Measurements from ENCODE around the gene OTUD5. TPM values are rescaled to one million over a fixed set of nuclear protein-coding genes. Genes with fewer than 3 reads are reported as not detected.

The OTUD5 gene
- polyA plus RNA-seq, 2 of the 4 experiments (the other 2 are of a cell fraction), result 45.9 to 57.7 TPM

DNA sequence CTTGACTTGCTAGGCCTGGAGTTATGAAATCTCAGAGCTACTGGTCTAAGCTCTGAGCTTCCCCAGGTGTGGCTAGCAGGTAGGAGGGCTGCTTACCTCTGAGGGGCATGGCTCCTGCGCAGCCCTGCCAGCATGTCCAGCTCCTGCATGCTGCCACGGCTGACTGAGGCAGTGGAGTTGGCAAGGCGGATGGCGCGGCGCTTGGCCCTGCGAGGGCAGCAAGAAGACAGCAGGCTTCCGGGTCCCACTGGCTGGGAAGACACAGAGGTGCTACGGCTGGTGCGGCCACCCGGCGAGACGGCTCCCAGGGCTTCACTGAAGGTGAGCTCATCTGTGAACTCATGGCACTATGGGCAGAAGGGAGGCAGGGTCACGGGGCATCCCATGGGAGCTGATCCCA is 8.6 kb upstream of the OTUD5 start:
- TF ChIP-seq TP53 (CRISPR knock-in tag; IDR thresholded peaks at IDR 0.05) (no peak), FOSL2 (IDR thresholded peaks at IDR 0.05) (no peak), FOSL2 (CRISPR knock-in tag; IDR thresholded peaks at IDR 0.05) (no peak), ZC3H11A (IDR thresholded peaks at IDR 0.05) (no peak), NFE2L2 (conservative IDR thresholded peaks at IDR 0.05; ENCODE audit: low read length) (no peak), RNF2 (IDR thresholded peaks at IDR 0.05; ENCODE audit: borderline replicate concordance, low read depth) (no peak), POLR2AphosphoS2 (conservative IDR thresholded peaks at IDR 0.05; ENCODE audit: low read length) (no peak), CBX8 (IDR thresholded peaks at IDR 0.05) (no peak), FOXS1 (CRISPR knock-in tag; IDR thresholded peaks at IDR 0.05) (no peak), JUNB (IDR thresholded peaks at IDR 0.05) (no peak), RCOR1 (IDR thresholded peaks at IDR 0.05; ENCODE audit: low read depth, low read length) (no peak), ZNF302 (CRISPR knock-in tag; IDR thresholded peaks at IDR 0.05) (no peak)
- TF ChIP-seq, protein P1, sequence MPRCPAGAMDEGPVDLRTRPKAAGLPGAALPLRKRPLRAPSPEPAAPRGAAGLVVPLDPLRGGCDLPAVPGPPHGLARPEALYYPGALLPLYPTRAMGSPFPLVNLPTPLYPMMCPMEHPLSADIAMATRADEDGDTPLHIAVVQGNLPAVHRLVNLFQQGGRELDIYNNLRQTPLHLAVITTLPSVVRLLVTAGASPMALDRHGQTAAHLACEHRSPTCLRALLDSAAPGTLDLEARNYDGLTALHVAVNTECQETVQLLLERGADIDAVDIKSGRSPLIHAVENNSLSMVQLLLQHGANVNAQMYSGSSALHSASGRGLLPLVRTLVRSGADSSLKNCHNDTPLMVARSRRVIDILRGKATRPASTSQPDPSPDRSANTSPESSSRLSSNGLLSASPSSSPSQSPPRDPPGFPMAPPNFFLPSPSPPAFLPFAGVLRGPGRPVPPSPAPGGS (IDR thresholded peaks at IDR 0.05), result no peak
- FAIRE-seq (no peak), ATAC-seq (no peak), DNase-seq (ENCODE audit: low read depth in 1 of 2, low spot score in 1 of 2) (no peak)
- ChIA-PET POLR2A (no interaction called here), CTCF (interaction anchor here (0.5 to 1.6 kb wide), 6 partner anchors 12 to 146 kb away, joined by 3 to 6 read pairs (median 4); no protein-coding TSS in a partner anchor)
- Histone ChIP-seq H3K27ac (no peak overlapping the region), H3K4me1 (peaks cover 3% of the 10 kb centered on the region; the same call in 1 of the 3 replicates), H3K9me3 (no peaks in the 10 kb centered on the region), H3K4me2 (no peak overlapping the region), H3K4me3 (no peak overlapping the region)
- WGBS (ENCODE audit: missing lambda C conversion rate), result 88% methylated on average over 9 of the region's 14 CpGs

DNA sequence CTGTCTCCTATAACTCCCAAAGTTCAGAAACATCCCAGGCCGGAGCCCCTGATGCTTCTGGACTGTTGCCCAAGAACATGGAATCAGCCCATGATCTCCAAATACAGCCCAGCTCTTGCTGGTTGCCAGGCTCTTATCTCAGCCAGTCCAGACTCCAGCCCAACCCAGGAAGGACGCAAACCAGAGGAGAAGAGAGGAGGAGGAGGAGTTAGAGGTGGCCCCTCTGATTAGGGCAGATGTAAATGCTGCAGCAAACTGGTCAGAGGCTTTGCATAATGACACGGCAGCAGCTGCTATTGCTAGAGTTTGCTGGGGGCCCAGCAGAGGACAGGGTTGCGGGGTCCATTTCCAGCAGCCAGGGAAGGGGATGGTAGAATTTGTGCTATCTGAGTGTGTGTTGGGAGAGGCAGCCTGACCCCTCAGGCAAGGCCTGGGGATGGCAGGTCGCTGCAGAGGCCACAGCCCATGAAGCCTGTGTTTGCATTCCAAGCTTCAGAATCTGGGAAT is 4.2 kb upstream of the OTUD5 start:
- no peak for ATAC-seq
- Histone ChIP-seq H3K27ac (no peak overlapping the region), H3K4me1 (peaks cover 7% of the 10 kb centered on the region; the same call in 2 of the 3 replicates), H3K4me3 (no peak overlapping the region), H3K4me2 (no peak overlapping the region), H3K9me3 (no peaks in the 10 kb centered on the region)
- TF ChIP-seq ZSCAN20 (CRISPR knock-in tag; IDR thresholded peaks at IDR 0.05) (no peak), FOSL2 (IDR thresholded peaks at IDR 0.05) (no peak), FOSL2 (CRISPR knock-in tag; IDR thresholded peaks at IDR 0.05) (no peak), POLR2A (IDR thresholded peaks at IDR 0.05; ENCODE audit: low read length) (no peak), CHD2 (IDR thresholded peaks at IDR 0.05; ENCODE audit: low read length, partially characterized antibody) (no peak), NR3C1 (IDR thresholded peaks at IDR 0.05) (no peak), RARB (CRISPR knock-in tag; IDR thresholded peaks at IDR 0.05) (no peak), MYC (IDR thresholded peaks at IDR 0.05; ENCODE audit: borderline replicate concordance, low read length) (no peak), NPAS2 (CRISPR knock-in tag; IDR thresholded peaks at IDR 0.05; ENCODE audit: borderline replicate concordance) (no peak), MAFK (IDR thresholded peaks at IDR 0.05; ENCODE audit: partially characterized antibody) (no peak), BHLHE40 (IDR thresholded peaks at IDR 0.05; ENCODE audit: low read depth, low read length) (no peak), CBX8 (IDR thresholded peaks at IDR 0.05) (no peak), RAD21 (conservative IDR thresholded peaks at IDR 0.05 in 1 of 2, IDR thresholded peaks at IDR 0.05 in 1 of 2) (no peak), TFCP2L1 (CRISPR knock-in tag; IDR thresholded peaks at IDR 0.05) (no peak)
- TF ChIP-seq, protein P2, sequence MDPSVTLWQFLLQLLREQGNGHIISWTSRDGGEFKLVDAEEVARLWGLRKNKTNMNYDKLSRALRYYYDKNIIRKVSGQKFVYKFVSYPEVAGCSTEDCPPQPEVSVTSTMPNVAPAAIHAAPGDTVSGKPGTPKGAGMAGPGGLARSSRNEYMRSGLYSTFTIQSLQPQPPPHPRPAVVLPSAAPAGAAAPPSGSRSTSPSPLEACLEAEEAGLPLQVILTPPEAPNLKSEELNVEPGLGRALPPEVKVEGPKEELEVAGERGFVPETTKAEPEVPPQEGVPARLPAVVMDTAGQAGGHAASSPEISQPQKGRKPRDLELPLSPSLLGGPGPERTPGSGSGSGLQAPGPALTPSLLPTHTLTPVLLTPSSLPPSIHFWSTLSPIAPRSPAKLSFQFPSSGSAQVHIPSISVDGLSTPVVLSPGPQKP (IDR thresholded peaks at IDR 0.05; ENCODE audit: low read depth, low read length), result no peak
- TF ChIP-seq, protein P3, sequence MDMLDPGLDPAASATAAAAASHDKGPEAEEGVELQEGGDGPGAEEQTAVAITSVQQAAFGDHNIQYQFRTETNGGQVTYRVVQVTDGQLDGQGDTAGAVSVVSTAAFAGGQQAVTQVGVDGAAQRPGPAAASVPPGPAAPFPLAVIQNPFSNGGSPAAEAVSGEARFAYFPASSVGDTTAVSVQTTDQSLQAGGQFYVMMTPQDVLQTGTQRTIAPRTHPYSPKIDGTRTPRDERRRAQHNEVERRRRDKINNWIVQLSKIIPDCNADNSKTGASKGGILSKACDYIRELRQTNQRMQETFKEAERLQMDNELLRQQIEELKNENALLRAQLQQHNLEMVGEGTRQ (IDR thresholded peaks at IDR 0.05), result no peak
- TF ChIP-seq, protein P4, sequence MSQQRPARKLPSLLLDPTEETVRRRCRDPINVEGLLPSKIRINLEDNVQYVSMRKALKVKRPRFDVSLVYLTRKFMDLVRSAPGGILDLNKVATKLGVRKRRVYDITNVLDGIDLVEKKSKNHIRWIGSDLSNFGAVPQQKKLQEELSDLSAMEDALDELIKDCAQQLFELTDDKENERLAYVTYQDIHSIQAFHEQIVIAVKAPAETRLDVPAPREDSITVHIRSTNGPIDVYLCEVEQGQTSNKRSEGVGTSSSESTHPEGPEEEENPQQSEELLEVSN (IDR thresholded peaks at IDR 0.05; ENCODE audit: borderline replicate concordance, low read depth), result no peak
- TF ChIP-seq, protein P5, sequence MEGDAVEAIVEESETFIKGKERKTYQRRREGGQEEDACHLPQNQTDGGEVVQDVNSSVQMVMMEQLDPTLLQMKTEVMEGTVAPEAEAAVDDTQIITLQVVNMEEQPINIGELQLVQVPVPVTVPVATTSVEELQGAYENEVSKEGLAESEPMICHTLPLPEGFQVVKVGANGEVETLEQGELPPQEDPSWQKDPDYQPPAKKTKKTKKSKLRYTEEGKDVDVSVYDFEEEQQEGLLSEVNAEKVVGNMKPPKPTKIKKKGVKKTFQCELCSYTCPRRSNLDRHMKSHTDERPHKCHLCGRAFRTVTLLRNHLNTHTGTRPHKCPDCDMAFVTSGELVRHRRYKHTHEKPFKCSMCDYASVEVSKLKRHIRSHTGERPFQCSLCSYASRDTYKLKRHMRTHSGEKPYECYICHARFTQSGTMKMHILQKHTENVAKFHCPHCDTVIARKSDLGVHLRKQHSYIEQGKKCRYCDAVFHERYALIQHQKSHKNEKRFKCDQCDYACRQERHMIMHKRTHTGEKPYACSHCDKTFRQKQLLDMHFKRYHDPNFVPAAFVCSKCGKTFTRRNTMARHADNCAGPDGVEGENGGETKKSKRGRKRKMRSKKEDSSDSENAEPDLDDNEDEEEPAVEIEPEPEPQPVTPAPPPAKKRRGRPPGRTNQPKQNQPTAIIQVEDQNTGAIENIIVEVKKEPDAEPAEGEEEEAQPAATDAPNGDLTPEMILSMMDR (IDR thresholded peaks at IDR 0.05), result no peak
- FAIRE-seq, result no peak
- ChIA-PET POLR2A (no interaction called here), CTCF (interaction anchor here (3.6 kb wide), 1 partner anchor 11 kb away, joined by 14 read pairs; the partner anchor contains the start of gene KCND1)
- WGBS (ENCODE audit: missing lambda C conversion rate), result 70% methylated on average over 4 of the region's 5 CpGs
- DNase-seq (ENCODE audit: low read depth in 1 of 2, low spot score in 1 of 2), result no peak

All from A549 (cell line).